ENCODE data around the gene PCLAF.

DNA sequence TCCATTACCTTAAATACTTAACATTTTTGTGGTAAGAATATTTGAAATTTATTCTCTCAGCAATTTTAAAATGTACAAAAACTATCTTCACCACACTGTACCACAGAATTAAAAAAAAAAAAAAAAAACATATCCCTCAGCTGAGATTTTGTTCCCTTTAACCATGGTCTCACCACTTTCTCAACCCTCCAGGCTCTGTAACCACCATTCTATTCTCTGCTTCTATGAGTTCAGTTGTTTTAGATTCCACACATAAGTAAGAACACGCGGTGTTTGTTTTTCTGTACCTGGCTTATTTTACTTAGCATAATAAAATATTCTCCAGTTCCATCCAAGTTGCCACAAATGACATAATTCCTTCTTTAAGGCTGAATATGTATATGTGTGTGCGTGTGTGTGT is 66.8 kb downstream of the PCLAF start:
- TF ChIP-seq CTCF (IDR thresholded peaks at IDR 0.05; ENCODE audit: low read depth, low read length), result no peak
- no peak for TF ChIP-seq MYC (IDR thresholded peaks at IDR 0.05; ENCODE audit: low read depth, low read length)
